HG03439 (cell line): Measurements from ENCODE around the gene TGFBR2.
"Not testable (repeated sequence)": the region's sequence is repeated elsewhere in the genome, so short reads cannot be mapped to it uniquely, and the experiment has no call there.

Experiments used
- ATAC-seq: cut with Tn5 transposase; IDR thresholded peaks from one replicate; pipeline ENCODE4 v1.9.1; 2021; ENCODE audit warnings: mild to moderate bottlenecking, moderate library complexity; ENCODE audit not compliant: unreplicated experiment

TGFBR2 gene

DNA sequence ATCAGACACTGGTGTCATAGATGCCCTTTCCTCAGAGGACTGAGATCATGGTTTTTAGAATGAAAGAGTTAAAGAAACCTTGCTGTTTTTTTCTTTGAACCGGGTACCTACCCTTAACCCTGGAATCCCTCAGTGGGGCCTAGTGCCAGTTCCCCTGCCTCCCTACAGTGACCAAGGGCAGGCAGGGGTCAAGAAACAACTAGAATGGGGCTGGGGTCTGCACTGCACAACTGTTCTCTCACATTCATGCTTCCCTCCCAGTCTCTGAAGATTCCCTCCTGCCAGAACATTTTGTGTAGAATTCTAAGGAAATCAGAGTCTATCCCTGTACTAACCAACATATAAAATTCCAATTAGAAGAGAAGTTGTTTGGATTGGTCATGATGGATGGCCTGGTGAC is 47.9 kb downstream of the TGFBR2 start:
- no peak for ATAC-seq

DNA sequence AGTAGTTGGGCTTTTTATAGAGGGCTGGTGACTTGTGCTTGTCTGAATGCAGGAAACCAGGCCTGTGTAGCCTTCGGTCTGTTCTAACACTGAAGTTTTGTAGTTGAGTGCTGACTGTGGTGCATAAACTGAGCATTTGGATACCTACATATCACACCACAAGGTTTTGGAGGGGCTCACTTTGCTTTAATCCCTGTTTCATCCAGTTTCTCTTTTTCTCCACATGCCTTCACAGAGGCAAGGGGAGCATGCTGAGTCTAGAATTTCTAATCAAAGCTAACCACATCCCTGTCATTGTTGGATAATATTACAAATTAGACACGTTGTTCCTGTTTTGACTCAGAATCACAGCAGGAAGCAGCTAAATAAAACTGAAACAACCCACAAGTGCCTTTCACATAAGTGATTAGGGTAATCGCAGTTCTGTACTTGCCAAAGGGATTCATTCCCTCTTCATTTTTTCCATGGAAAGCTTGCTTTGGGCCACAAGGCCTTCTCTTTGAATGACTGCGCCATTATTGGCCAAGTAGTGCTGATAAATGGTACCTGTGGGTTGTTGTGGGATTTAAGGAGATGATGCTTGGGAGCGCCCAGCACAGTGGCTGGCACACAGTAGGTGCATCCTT is 48.9 kb downstream of the TGFBR2 start:
- no peak for ATAC-seq

DNA sequence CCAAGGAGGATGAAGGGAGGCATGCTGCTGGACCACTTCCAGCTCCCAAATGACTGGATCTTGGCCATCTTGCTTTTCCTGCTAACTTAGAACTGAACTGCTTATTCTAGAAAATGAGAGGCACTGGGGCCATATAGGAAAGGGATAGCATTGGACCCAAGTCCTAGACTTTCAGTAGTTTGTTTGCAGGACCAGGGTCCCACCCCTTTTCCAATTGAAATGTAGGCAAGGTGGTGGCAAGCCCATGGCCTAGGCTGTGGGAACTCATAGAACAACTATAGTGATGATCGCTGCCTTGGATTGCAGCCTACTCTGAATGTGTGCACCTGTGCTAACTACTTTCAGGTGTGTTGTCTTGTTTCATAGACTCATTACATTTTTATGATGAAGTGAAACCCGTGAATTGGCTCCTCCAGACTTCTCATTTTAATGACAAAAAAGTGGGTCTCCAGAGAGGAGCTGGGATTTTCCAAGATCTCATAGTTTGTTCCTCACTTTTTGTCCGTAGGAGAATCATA is 50.3 kb downstream of the TGFBR2 start:
- ATAC-seq: no peak

DNA sequence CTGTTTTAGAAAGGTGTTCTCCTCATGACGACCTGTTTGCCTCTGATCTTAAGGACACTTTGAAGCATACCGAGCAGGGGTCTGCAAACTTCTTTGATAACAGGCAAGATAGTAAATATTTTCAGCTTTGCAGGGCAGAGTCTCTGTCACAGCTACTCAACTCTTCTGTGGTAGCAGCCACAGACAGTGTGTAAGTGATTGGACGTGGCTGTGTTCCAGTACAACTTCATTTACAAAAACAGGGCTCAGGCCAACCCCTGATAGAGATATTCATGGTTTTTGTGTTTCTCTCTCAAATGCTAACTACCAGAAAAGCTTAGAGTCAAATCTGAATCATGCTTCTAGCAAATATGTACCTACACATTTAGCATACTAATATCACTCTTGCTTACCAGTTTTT is 51.5 kb downstream of the TGFBR2 start:
- peak; percentile 46 for ATAC-seq

DNA sequence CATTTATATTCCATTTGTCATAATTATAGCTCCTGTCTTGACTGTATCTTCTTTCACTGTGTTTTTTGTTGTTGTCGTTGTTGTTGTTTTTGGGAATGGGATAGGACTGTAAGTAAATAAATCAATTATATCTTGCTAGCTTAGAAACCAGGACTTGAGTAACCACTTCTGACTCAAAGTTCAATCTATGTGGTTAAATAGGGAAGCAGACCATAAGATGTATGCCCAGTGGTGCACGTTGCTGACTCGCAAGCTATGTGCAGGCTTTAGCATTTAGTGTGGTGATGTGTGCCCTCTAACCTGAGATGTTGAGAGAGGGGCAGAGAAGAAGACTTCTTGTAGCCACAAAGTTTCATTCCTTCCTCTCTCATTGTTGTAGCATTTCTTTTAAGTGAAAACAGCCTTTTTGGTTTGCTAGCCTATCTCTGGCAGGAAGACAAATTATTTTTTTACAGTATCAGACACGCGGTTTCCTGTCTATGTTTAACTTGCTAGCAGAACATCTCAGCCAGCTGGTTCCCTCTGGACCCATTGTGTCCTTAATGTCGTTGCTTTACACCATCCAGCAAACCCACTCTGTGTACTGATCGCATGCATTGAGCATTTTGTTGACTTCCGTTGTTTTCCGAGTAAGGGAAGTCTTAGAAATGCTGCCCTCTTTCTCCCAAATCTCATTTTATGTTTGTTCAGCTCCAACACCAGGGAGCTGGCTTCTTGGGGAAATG is 52.1 kb downstream of the TGFBR2 start:
- ATAC-seq: peak; percentile 89

DNA sequence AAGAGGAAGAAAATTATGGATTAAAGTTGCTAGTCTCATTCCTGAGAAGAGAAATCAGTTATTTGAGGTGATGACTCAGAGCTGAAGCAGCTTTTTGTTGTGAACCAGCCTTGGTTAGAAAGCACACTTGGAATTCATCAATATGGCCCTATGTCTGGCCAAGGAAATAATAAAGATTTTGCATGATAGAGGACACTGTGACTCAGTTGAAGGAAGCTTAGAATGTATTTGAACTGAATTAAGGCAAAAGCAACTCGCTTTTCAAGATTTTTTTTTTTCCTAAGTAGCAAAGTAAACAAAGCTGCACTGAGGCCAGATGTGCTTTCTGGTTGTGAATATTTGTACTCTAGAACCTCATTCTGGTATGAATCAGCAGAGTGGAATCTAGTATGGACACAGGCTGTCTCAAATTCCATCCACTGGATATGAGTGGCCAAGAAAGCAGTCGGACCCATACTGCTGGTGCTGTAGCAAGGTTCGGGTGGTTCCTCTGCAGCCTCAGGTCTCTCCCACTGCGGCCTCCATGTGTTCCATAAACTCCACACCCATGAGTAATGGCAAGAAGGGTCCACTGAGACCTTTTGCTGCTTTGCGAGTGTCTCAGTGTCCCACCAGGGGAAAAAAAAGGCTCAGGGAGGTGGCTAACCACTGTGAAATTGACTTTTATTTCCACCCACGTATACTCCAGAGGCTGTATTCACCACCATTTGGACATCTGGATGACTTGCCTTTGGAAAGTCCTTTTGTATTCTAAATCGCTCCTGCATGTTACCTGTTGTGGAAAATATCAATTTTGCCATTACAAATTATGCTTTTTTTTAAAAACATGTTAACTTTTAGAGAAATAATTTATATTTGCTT is 53.1 kb downstream of the TGFBR2 start:
- ATAC-seq: no peak

GRCh38 chr3:30660136-30660535 is 53.7 kb downstream of the TGFBR2 start:
- no peak for ATAC-seq

- ATAC-seq: no peak
These were observed 54.3 kb downstream of the TGFBR2 start for GRCh38 chr3:30660656-30661055.

- no peak for ATAC-seq
These were observed 54.9 kb downstream of the TGFBR2 start for GRCh38 chr3:30661098-30661873.

- ATAC-seq: no peak
These were observed 56.4 kb downstream of the TGFBR2 start for GRCh38 chr3:30662836-30663235.

GRCh38 chr3:30663533-30664241 is 57.3 kb downstream of the TGFBR2 start:
- ATAC-seq: no peak

GRCh38 chr3:30664459-30664858 is 58.1 kb downstream of the TGFBR2 start:
- ATAC-seq: no peak

DNA sequence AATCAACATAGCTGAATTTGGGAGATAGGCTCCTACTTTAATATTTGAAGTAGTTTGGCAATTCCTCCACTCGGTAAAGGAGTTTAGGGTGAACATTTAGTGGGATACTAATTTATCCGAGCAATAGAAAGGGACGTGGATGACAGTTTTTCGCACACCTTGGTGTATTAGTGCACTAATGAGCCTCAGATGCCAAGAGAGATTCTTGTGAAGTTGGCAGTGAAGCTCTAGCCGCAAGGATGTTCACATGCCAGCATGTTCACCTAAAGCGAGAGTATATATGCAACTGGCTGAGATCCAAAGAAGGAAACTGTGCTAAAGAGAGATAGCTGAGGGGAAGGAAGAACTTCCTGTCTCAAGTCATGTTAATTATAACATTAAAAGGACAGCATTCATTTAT is 58.5 kb downstream of the TGFBR2 start:
- ATAC-seq: no peak

- no peak for ATAC-seq
These were observed 59.1 kb downstream of the TGFBR2 start for GRCh38 chr3:30665539-30665938.

- no peak for ATAC-seq
These were observed 60.3 kb downstream of the TGFBR2 start for GRCh38 chr3:30666572-30667279.

DNA sequence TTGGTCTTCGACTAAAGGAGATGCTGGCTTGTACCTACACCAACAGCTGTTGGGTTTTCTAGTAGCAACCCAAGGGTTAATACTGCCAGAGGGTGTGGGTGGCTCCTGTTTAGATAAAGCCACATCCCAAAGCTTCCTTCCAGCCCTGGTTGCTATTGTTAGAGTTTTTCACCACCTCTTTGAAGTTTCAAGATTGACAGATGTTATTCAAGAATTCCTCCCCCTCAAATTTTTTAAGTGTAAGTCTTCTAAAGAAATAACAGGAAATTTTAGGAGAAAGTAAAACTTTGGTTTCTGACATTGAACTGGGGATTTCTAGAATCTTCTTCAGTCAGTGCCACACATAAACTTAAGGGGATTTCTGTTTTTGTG is 60.9 kb downstream of the TGFBR2 start:
- ATAC-seq: no peak

DNA sequence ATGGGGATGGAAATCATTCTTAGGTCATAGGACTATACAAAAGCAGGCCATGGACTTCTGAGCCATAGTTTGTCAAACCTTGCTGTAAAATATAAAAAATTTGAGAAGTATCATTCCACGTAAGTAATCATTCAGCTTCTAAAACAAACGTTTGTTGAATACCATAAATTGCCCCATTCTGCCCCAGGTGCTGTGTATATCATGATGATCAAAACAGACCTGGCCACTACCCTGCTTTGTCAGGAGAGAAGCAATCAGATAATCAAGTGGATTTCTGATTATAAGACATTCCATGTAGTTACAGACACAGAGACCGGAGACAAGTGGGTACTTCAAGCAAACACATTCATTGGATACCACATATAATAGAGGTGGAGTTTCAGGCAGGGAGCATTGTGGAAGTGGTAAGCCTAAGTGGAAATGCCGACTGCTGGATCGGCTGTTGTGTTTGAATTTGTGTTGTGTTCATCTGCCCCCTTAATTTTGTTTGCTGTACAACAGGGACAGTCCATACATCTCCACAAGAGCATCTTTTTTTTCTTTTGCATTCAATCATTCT is 61.7 kb downstream of the TGFBR2 start:
- no peak for ATAC-seq

GRCh38 chr3:30669360-30669934 is 63.0 kb downstream of the TGFBR2 start:
- ATAC-seq: not testable (repeated sequence)

DNA sequence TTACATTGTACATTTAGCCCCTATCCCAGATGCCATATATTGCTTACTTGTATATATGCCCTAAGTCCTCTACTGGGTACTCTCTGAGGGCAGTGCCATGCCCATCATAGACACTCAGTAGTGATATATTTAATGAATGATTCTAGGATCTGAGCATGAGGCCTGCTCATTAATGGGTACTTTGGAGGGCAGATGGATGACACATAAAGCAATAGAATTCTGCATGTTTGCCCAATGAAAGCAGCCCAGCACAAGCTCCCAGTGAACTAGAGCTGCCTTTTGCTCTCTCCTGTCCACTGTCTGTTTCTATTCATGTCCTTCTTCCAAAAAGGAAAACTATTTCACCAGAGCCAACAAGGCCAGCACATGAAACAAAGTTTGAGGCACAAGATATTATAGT is 63.9 kb downstream of the TGFBR2 start:
- ATAC-seq: no peak
